HG03432 (cell line): ENCODE results near the gene IRF4.

Source experiments
- ATAC-seq: cut with Tn5 transposase; IDR thresholded peaks from one replicate; pipeline ENCODE4 v1.9.1; 2021; ENCODE audit warnings: mild to moderate bottlenecking, moderate library complexity; ENCODE audit not compliant: unreplicated experiment

The IRF4 gene

GRCh38 chr6:395432-396125, 4.0 kb downstream of the IRF4 start:
- no peak for ATAC-seq

- ATAC-seq: no peak
Observed at GRCh38 chr6:396126-396520, 4.6 kb downstream of the IRF4 start.

GRCh38 chr6:397056-397455, 5.5 kb downstream of the IRF4 start:
- ATAC-seq: no peak

DNA sequence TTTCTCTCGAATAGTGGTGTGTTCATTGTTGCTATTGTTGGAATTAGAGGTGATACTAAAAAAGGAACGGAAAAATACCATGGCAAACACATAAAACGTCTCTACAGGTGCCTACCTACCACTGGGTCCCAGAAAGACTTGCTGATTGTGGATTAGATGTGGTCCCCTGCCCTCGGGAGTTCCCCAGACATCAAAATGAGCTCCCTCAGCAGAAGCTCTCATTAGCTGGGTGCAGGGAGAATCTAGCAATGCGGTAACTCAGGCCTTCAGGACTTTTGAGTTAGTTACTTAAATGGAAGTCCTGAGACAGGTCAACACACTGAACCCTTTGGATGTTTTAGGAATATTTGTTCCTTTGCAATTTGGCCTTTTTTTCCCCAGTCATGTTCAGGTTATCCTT, 6.1 kb downstream of the IRF4 start:
- ATAC-seq: no peak

- ATAC-seq: no peak
Observed at GRCh38 chr6:398065-398464, 6.5 kb downstream of the IRF4 start.

GRCh38 chr6:398558-399078, 7.1 kb downstream of the IRF4 start:
- no peak for ATAC-seq

DNA sequence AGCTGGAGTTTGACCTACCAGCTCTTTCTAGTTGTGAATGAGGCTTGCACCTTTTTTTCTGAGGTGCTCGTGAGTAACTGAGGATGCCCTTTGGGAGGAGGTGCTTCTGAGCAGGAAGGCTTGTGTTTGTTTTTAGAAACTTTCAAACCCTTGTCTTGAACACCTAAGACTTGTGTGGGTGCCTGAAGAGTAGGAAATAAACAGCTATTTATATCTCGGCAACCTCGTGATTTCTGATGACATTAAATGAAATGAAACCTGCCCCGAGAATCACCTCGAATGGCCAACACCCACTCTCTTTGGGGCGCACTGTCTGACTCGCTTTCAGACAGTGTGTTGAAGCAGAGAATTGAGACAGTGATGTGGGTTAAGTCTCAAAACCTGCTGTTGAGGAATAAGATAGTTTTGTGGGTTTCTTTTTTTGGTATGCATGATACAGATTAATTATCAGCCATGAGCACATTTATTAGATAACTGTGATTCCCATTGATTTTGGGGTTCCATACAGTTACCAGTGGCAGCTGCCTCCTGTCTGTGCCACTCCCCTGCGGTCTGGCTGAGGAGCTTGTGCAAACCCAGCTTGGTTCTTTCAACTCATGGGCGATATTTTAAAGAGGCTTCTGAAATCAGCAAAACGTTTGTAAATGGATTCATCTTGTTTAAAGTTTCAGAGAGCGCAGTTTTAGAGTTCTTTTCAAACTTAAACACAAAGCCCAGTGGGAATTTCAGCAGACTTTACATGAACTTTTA, 8.4 kb downstream of the IRF4 start:
- ATAC-seq: peak; percentile 50

DNA sequence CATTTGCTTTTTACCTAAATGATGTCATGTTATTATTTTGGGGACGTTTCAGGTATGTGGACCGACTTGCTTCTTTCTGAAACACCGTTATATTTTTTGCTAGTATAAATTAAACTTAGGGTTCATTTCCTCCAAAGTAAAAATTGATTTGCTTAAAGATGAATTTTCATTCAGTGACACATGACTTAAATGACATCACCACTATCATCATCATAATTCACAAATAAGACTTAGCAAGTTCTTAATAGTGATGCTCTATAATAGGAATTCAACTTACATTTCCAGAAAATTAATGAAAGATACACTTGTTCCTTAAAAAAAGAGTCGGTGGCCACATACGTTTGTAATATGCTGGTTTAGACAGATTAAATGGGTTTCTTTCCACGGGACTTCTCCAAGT, 9.3 kb downstream of the IRF4 start:
- no peak for ATAC-seq

- no peak for ATAC-seq
Observed at GRCh38 chr6:401239-401993, 9.9 kb downstream of the IRF4 start.

GRCh38 chr6:401994-402640, 10.6 kb downstream of the IRF4 start:
- ATAC-seq: no peak

DNA sequence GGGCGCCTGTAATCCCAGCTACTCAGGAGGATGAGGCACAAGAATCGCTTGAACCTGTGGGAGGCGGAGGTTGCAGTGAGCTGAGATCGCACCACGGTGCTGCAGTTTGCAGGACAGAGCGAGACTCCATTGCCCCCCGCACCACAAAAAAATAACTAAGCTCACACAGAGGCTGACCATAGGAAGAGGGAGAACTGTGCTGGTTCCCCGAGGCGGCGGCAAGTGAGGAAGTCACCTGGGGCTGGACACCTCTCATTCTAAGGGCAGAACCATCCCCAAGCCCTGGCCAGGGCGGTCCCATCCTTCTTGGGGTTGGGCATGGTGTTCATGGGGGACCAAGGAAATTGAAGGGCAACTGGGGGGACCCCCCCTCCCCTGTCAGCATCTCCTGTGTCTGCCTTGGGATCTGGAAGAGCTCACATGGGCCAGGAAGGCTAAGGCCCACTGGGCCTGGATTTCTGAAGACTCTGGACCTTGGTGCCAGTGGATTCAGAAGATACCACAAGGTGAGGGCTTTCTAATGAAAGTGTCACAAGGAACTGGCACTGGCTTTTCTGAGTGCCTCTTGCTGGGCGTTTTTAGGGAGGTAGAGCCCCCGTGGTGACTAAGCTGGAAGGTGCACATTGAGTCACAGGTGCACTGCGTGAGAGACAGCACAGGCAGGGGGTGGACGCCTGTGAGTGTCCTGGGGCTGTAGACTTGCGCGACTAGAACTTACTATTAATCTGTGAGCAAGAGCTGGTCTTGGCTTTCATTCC, 11.5 kb downstream of the IRF4 start:
- ATAC-seq: no peak

- no peak for ATAC-seq
Observed at GRCh38 chr6:403659-404655, 12.4 kb downstream of the IRF4 start.

DNA sequence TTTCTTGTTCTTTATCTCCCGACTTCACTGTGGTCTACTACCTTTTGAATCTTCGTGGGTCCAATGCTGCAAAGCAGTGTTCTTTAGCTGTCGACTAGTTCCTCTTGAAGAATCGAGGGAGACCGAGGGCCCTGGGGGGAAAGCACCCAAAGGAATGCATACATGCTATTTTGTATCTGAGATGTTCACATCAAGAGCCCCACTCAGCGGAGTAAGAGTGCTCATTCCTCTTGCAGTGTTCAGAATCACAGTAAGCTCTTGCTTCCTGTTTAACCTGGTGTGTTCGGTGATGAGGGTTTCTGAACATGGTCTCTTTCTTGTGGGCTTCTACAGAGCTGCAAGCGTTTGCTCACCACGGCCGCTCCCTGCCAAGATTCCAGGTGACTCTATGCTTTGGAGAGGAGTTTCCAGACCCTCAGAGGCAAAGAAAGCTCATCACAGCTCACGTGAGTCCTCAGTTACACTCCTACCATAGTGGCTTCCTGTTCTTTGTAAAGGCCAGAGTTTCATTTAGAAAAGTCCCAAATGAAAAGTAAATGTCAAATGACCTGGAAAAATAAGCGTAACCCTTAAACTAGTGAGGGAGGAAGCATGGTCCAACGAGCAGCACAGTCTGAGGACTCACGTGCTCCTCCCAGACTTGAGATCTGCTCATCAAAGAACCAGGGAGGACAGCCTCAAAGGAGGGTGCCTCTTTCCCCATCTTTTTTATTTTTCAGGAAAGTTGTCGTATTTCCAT, 13.3 kb downstream of the IRF4 start:
- ATAC-seq: no peak

DNA sequence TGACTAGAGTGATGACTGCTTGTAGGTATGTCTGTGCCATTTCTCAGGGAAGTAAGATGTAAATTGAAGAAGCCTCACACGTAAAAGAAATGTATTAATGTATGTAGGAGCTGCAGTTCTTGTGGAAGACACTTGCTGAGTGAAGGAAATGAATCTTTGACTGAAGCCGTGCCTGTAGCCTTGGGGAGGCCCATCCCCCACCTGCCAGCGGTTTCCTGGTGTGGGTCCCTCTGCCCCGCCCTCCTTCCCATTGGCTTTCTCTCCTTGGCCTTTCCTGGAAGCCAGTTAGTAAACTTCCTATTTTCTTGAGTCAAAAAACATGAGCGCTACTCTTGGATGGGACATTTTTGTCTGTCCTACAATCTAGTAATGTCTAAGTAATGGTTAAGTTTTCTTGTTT, 16.6 kb downstream of the IRF4 start:
- ATAC-seq: no peak

GRCh38 chr6:408599-409102, 17.1 kb downstream of the IRF4 start:
- no peak for ATAC-seq

- no peak for ATAC-seq
Observed at GRCh38 chr6:409370-409972, 17.9 kb downstream of the IRF4 start.

- ATAC-seq: no peak
Observed at GRCh38 chr6:410555-411395, 19.2 kb downstream of the IRF4 start.
